Measurements from ENCODE around the gene DMRTA2. TPM values are rescaled to one million over a fixed set of nuclear protein-coding genes. Genes with fewer than 3 reads are reported as not detected.

DMRTA2 gene
- total and polyA plus RNA-seq, 3 experiments from 2014 or later: not detected

DNA sequence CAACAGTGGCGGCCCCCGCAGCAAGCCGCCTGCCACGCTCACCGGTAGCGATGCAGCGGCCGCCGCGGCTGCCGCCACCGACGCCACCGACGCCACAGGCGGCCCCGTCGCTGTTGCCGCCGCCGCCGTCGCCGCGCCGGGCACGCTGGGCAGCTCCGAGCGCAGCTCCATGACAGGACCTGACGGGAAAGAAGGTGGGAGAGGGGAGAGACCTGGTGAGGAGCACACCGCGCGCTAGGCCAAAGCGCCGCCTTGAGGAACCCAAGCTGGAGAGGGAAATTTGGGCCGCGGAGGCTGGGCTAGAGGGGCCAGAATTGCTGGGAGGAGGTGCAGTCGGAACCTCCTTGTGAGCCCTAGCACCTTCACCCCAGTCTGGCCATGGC, 1.9 kb downstream of the DMRTA2 start:
- Mint-ChIP-seq H3K4me1 (peaks cover 56 to 72% (median 57%) of the 10 kb centered on the region in 3 donors), H3K9me3 (peaks cover 0 to 2% (median 0%) of the 10 kb centered on the region in 5 donors), H3K4me3 (peak overlapping the region in 4 of 7 donors; percentile 2 to 81 (median 38)), H3K27ac (peak overlapping the region in 1 of 8 donors; percentile 9), H3K36me3 (peaks cover 0 to 2% (median 0%) of the 10 kb centered on the region in 3 donors), H3K27me3 (peaks cover 65 to 79% of the 10 kb centered on the region in 2 donors)
- Histone ChIP-seq H3K4me3 (ENCODE audit: low read length) (no peak overlapping the region), H3K27ac (ENCODE audit: low read depth, low read length) (no peak overlapping the region), H3K9me3 (ENCODE audit: low read length) (no peaks in the 10 kb centered on the region), H3K4me1 (ENCODE audit: insufficient read depth, low read length) (no peaks in the 10 kb centered on the region), H3K36me3 (ENCODE audit: insufficient read depth, low read length) (no peaks in the 10 kb centered on the region), H3K27me3 (ENCODE audit: insufficient read depth, low read length, poor library complexity, severe bottlenecking) (peaks cover 37% of the 10 kb centered on the region)
- DNase-seq: no peak
- ChIA-PET POLR2A (no interaction called here), CTCF (no interaction called here)

DNA sequence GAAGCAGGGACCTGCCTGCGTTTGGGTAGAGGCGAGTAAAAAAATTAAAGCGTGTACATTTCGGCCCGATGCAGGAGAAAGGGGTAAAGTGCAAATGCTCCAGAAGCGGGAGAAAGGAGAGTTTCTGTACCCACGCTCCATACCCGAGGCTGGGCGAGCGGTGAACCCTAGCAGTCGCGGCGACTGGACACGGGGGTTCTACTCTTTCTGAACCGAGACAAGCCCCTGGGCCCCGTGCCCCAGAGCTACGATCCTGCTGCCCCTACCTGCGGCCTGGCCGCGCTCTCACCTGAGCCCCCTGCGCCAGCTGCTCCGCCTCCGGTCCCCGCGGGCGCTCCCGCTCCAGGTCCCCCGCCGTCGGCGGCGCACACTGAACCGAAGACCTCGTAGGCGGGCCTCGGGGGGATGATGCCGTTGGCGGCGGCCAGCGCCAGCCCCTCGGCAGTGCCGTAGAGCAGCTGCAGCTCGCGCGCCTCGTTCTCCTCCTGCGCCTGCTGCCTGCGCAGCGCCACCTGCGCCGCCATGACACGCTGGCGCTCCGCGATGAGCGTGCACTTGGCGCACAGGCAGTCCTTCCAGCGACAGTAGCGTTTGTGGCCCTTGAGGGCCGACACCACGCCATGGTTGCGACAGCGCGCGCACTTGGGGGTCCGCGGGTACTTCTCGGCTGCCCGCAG, 2.4 kb downstream of the DMRTA2 start:
- peaks cover 53 to 71% (median 57%) of the 10 kb centered on the region in 3 donors for H3K4me1 Mint-ChIP-seq
- peaks cover 0 to 2% (median 0%) of the 10 kb centered on the region in 3 donors for H3K36me3 Mint-ChIP-seq
- Histone ChIP-seq H3K27ac (ENCODE audit: low read depth, low read length) (no peak overlapping the region), H3K4me3 (ENCODE audit: low read length) (no peak overlapping the region), H3K36me3 (ENCODE audit: insufficient read depth, low read length) (no peaks in the 10 kb centered on the region), H3K4me1 (ENCODE audit: insufficient read depth, low read length) (no peaks in the 10 kb centered on the region), H3K9me3 (ENCODE audit: low read length) (no peaks in the 10 kb centered on the region), H3K27me3 (ENCODE audit: insufficient read depth, low read length, poor library complexity, severe bottlenecking) (peaks cover 32% of the 10 kb centered on the region)
- H3K9me3 Mint-ChIP-seq: peaks cover 0 to 2% (median 0%) of the 10 kb centered on the region in 5 donors
- H3K27ac Mint-ChIP-seq: no peak overlapping the region
- POLR2A ChIA-PET: no interaction called here
- peak overlapping the region; percentile 22 to 75 (median 63) for H3K4me3 Mint-ChIP-seq
- CTCF ChIA-PET: no interaction called here
- DNase-seq: no peak
- H3K27me3 Mint-ChIP-seq: peaks cover 65 to 79% of the 10 kb centered on the region in 2 donors

DNA sequence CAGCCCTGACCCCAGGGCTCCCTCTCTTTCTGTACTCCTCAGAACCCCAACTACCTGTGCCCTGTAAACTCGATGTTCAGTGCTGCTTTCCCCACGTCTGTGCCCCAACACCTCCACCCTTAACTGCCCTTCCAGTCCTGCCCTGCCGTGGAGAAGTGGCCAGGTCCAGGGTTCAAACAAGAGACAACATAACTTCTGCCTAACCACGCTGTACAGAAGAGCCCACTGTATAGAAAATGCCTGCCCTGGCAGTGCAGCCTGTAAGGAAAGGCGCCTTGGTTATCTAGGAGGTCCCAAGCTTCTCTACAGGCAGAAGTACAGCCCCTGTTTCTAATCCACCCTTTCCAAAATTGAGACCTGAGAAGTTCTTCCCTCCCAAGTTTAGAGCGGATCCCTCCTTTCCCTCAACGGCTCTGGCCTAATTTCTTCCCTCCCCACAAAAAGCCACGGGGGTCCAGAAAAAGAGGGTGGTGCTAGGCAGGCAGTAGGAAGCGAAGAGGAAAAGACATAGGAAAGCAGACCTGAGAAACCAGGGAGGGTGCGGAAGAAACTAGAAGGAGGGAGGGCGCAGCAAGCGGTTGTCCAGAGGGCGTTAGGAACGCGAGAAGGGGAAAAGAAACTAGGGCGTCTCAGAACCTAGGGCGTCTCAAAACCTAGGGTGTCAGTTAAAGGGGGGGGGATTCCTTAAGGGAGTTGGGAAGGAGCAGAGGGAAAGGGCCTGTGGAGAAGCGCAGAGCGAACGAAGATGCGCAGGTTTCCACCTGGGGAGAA, 3.2 kb downstream of the DMRTA2 start:
- ChIA-PET CTCF (no interaction called here), POLR2A (no interaction called here)
- H3K9me3 ChIP-seq (ENCODE audit: low read length): no peaks in the 10 kb centered on the region
- Mint-ChIP-seq H3K4me3 (peak overlapping the region; percentile 22 to 75 (median 65)), H3K36me3 (peaks cover 0 to 2% (median 0%) of the 10 kb centered on the region in 3 donors), H3K27me3 (peaks cover 64 to 74% of the 10 kb centered on the region in 2 donors), H3K27ac (peak overlapping the region in 1 of 8 donors; percentile 32), H3K4me1 (peaks cover 53 to 64% (median 53%) of the 10 kb centered on the region in 3 donors), H3K9me3 (peaks cover 0 to 2% (median 0%) of the 10 kb centered on the region in 5 donors)
- no peak overlapping the region for H3K4me3 ChIP-seq (ENCODE audit: low read length)
- H3K4me1 ChIP-seq (ENCODE audit: insufficient read depth, low read length): no peaks in the 10 kb centered on the region
- no peak overlapping the region for H3K27ac ChIP-seq (ENCODE audit: low read depth, low read length)
- H3K36me3 ChIP-seq (ENCODE audit: insufficient read depth, low read length): no peaks in the 10 kb centered on the region
- H3K27me3 ChIP-seq (ENCODE audit: insufficient read depth, low read length, poor library complexity, severe bottlenecking): peaks cover 25% of the 10 kb centered on the region
- DNase-seq: no peak

DNA sequence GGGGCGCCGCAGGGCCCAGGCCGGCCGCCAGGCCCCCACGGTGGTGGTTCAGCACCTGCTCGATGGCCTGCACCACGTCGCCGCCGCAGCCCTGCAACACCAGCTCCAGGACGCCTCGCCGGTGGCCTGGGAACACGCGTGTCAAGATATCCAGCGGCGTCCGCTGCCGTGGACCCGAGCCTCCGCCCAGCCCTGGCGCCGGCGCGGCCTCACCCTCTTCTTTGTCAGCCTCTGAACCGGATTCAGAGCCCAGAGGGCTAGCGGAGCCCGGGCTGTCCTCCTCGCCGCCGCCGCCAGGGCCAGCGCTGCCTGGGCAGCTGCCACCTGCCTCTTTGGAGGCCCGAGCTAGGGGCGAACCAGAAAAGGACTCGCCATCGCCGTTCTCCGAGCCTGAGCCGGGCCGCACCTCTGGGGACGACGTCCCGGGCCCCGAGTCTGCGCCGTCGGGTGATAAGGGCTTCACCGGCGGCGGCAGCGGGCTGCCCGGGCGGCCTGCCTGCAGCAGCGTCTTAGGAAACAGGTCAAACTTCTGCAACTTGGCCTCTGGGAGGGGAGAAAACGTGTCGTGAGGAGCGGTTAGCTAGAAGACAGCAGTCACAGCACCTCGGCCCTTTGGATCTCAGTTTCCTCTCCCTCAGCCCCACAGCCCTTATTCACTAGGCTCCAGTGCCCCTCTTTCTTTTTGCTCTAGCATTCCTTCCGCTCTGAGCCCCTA, 3.9 kb downstream of the DMRTA2 start:
- H3K36me3 ChIP-seq (ENCODE audit: insufficient read depth, low read length): no peaks in the 10 kb centered on the region
- H3K27ac ChIP-seq (ENCODE audit: low read depth, low read length): no peak overlapping the region
- no peak overlapping the region for H3K4me3 ChIP-seq (ENCODE audit: low read length)
- no peaks in the 10 kb centered on the region for H3K9me3 ChIP-seq (ENCODE audit: low read length)
- H3K27me3 Mint-ChIP-seq: peaks cover 67 to 74% of the 10 kb centered on the region in 2 donors
- H3K36me3 Mint-ChIP-seq: peaks cover 0 to 2% (median 2%) of the 10 kb centered on the region in 3 donors
- ChIA-PET POLR2A (no interaction called here), CTCF (no interaction called here)
- no peak for DNase-seq
- H3K4me1 ChIP-seq (ENCODE audit: insufficient read depth, low read length): no peaks in the 10 kb centered on the region
- peaks cover 0 to 5% (median under 1%) of the 10 kb centered on the region in 5 donors for H3K9me3 Mint-ChIP-seq
- peaks cover 47 to 57% (median 48%) of the 10 kb centered on the region in 3 donors for H3K4me1 Mint-ChIP-seq
- H3K4me3 Mint-ChIP-seq: peak overlapping the region; percentile 3 to 75 (median 59)
- H3K27me3 ChIP-seq (ENCODE audit: insufficient read depth, low read length, poor library complexity, severe bottlenecking): peaks cover 22% of the 10 kb centered on the region
- peak overlapping the region in 1 of 8 donors; percentile 32 for H3K27ac Mint-ChIP-seq

DNA sequence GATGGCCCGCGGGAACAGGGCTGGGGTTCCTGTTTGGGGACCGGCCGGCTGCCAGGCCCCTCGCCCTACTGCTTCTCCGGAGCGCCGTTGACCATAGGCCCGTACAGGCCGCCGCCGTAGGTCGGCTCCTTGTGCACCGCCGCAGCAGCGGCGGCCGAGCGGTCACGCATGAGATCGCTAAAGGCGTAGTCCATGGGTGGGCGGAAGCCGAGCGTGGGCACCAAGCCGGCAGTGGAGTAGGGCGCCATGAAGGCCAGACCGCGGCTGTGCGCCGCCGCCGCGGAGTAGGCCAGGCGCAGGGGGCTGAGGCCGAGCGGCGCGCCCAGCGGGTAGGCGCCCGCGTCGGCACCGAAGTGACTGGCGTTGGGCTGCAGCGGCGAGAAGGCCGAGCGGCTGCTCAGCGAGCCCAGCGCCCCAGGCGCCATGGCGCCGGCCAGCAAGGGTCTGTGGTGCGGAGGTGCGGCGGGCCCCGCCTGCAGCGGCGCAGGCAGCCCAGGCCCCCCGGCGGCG, 4.6 kb downstream of the DMRTA2 start:
- no peaks in the 10 kb centered on the region for H3K9me3 ChIP-seq (ENCODE audit: low read length)
- DNase-seq: no peak
- no peak overlapping the region for H3K4me3 ChIP-seq (ENCODE audit: low read length)
- POLR2A ChIA-PET: no interaction called here
- no peak overlapping the region for H3K27ac ChIP-seq (ENCODE audit: low read depth, low read length)
- Mint-ChIP-seq H3K36me3 (peaks cover 0 to 4% (median 2%) of the 10 kb centered on the region in 3 donors), H3K9me3 (peaks cover 0 to 9% (median 1%) of the 10 kb centered on the region in 5 donors), H3K4me3 (peak overlapping the region in 2 of 7 donors; percentile 37 to 52), H3K4me1 (peaks cover 40 to 51% (median 42%) of the 10 kb centered on the region in 3 donors), H3K27ac (no peak overlapping the region), H3K27me3 (peaks cover 66 to 74% of the 10 kb centered on the region in 2 donors)
- CTCF ChIA-PET: no interaction called here
- no peaks in the 10 kb centered on the region for H3K36me3 ChIP-seq (ENCODE audit: insufficient read depth, low read length)
- no peaks in the 10 kb centered on the region for H3K4me1 ChIP-seq (ENCODE audit: insufficient read depth, low read length)
- peaks cover 17% of the 10 kb centered on the region for H3K27me3 ChIP-seq (ENCODE audit: insufficient read depth, low read length, poor library complexity, severe bottlenecking)

GRCh38 chr1:50417946-50418599, 5.2 kb downstream of the DMRTA2 start:
- no peaks in the 10 kb centered on the region for H3K4me1 ChIP-seq (ENCODE audit: insufficient read depth, low read length)
- no peak overlapping the region for H3K27ac ChIP-seq (ENCODE audit: low read depth, low read length)
- H3K27me3 ChIP-seq (ENCODE audit: insufficient read depth, low read length, poor library complexity, severe bottlenecking): peaks cover 16% of the 10 kb centered on the region
- H3K36me3 Mint-ChIP-seq: peaks cover 0 to 5% (median 2%) of the 10 kb centered on the region in 3 donors
- no peaks in the 10 kb centered on the region for H3K9me3 ChIP-seq (ENCODE audit: low read length)
- H3K27me3 Mint-ChIP-seq: peaks cover 68 to 75% of the 10 kb centered on the region in 2 donors
- CTCF ChIA-PET: no interaction called here
- no peak for DNase-seq
- H3K4me1 Mint-ChIP-seq: peaks cover 35 to 46% (median 38%) of the 10 kb centered on the region in 3 donors
- POLR2A ChIA-PET: no interaction called here
- H3K9me3 Mint-ChIP-seq: peaks cover 0 to 11% (median 1%) of the 10 kb centered on the region in 5 donors
- peak overlapping the region in 1 of 8 donors; percentile 23 for H3K27ac Mint-ChIP-seq
- H3K4me3 Mint-ChIP-seq: peak overlapping the region in 4 of 7 donors; percentile 25 to 52 (median 33)
- no peaks in the 10 kb centered on the region for H3K36me3 ChIP-seq (ENCODE audit: insufficient read depth, low read length)
- H3K4me3 ChIP-seq (ENCODE audit: low read length): no peak overlapping the region

DNA sequence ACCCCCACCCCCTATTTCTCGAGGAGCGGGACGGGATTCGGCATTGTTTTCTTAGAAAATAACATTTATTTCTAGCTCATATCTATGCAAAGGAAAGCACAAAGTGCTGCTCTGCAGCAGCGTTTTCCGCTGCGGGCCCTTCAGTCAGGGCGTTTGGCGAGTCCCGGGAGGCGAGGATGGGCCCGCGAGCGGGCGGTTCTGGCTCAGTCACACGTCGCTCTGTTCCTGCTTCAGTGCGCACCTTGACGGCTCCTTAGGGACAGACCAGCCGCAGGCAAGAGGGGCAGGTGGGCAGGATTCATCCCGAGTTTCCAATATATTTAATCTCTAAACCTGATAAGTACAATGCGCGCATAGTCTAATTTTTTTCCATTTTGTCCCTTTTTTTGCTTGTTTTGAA, 5.7 kb downstream of the DMRTA2 start:
- H3K27ac Mint-ChIP-seq: peak overlapping the region in 1 of 8 donors; percentile 23
- H3K27me3 Mint-ChIP-seq: peaks cover 67 to 71% of the 10 kb centered on the region in 2 donors
- Histone ChIP-seq H3K27ac (ENCODE audit: low read depth, low read length) (no peak overlapping the region), H3K9me3 (ENCODE audit: low read length) (no peaks in the 10 kb centered on the region), H3K4me1 (ENCODE audit: insufficient read depth, low read length) (no peaks in the 10 kb centered on the region), H3K4me3 (ENCODE audit: low read length) (no peak overlapping the region), H3K27me3 (ENCODE audit: insufficient read depth, low read length, poor library complexity, severe bottlenecking) (peaks cover 12% of the 10 kb centered on the region), H3K36me3 (ENCODE audit: insufficient read depth, low read length) (no peaks in the 10 kb centered on the region)
- H3K9me3 Mint-ChIP-seq: peaks cover 0 to 14% (median 1%) of the 10 kb centered on the region in 5 donors
- peak overlapping the region in 3 of 7 donors; percentile 1 to 30 (median 16) for H3K4me3 Mint-ChIP-seq
- CTCF ChIA-PET: no interaction called here
- POLR2A ChIA-PET: no interaction called here
- peaks cover 33 to 40% (median 35%) of the 10 kb centered on the region in 3 donors for H3K4me1 Mint-ChIP-seq
- DNase-seq: no peak
- peaks cover 0 to 8% (median 2%) of the 10 kb centered on the region in 3 donors for H3K36me3 Mint-ChIP-seq

Data from CD8-positive, alpha-beta memory T cell (primary cell).